ENCODE data around the gene DUSP7.

DUSP7 gene

GRCh38 chr3:52031896-52032295, 24.5 kb downstream of the DUSP7 start:
- H3K4me3 ChIP-seq (ENCODE audit: low read depth, low read length) = no peak overlapping the region
- in situ Hi-C loops (cut with HindIII; ENCODE audit: low sequenced_read_pairs) = no loop called here
- TF ChIP-seq, protein P1, sequence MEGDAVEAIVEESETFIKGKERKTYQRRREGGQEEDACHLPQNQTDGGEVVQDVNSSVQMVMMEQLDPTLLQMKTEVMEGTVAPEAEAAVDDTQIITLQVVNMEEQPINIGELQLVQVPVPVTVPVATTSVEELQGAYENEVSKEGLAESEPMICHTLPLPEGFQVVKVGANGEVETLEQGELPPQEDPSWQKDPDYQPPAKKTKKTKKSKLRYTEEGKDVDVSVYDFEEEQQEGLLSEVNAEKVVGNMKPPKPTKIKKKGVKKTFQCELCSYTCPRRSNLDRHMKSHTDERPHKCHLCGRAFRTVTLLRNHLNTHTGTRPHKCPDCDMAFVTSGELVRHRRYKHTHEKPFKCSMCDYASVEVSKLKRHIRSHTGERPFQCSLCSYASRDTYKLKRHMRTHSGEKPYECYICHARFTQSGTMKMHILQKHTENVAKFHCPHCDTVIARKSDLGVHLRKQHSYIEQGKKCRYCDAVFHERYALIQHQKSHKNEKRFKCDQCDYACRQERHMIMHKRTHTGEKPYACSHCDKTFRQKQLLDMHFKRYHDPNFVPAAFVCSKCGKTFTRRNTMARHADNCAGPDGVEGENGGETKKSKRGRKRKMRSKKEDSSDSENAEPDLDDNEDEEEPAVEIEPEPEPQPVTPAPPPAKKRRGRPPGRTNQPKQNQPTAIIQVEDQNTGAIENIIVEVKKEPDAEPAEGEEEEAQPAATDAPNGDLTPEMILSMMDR (IDR thresholded peaks at IDR 0.05; ENCODE audit: low read depth, low read length) = no peak
- no peak for DNase-seq (ENCODE audit: low read depth, low spot score)

- H3K4me3 ChIP-seq (ENCODE audit: low read depth, low read length) = no peak overlapping the region
- TF ChIP-seq, protein P1 (IDR thresholded peaks at IDR 0.05; ENCODE audit: low read depth, low read length) = no peak
- in situ Hi-C loops (cut with HindIII; ENCODE audit: low sequenced_read_pairs) = no loop called here
- DNase-seq (ENCODE audit: low read depth, low spot score) = no peak
Observed at GRCh38 chr3:52030714-52031310, 25.6 kb downstream of the DUSP7 start.

DNA sequence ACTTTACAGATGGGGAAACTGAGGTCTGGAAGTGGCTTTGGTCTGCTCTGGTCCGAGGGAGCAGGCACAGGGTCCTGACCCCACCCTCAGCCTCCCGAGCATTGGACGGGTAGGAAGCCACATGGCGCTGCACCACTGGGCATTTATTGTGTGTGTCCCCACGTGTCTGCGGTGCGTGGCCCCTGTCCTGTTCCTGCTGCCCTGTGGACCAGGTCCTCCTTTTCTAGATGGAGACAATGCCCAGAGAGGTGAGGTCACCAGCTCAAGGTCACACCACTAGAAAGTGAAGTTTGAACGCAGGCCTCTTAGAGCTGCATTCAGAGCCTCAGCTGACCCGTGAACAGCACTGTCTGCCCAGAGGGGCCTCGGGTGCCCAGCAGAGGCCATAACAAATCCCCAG, 26.8 kb downstream of the DUSP7 start:
- DNase-seq (ENCODE audit: low read depth, low spot score) = no peak
- TF ChIP-seq, protein P1 (IDR thresholded peaks at IDR 0.05; ENCODE audit: low read depth, low read length) = no peak
- in situ Hi-C loops (cut with HindIII; ENCODE audit: low sequenced_read_pairs) = no loop called here
- no peak overlapping the region for H3K4me3 ChIP-seq (ENCODE audit: low read depth, low read length)

DNA sequence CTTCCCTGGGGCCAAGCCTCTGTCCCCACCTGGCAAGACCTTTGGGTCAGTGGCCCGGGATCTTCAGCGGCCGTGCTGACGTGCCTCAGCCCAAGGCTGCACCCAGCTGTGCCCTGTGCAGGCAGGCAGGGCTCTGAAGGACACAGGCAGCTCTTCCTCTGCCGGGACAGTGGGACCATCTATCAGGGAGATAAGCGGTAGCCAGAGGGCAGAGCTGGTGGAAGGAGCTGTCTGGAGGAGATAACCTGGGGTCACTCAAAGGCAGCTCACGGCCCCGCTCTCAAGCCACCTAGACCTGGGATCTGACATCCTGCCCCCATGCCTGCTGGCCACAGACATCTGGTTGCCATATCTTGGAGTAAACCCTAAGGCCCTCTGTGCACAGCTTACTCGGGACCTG, 27.3 kb downstream of the DUSP7 start:
- in situ Hi-C loops (cut with HindIII; ENCODE audit: low sequenced_read_pairs) = no loop called here
- no peak for DNase-seq (ENCODE audit: low read depth, low spot score)
- TF ChIP-seq, protein P1 (IDR thresholded peaks at IDR 0.05; ENCODE audit: low read depth, low read length) = no peak
- no peak overlapping the region for H3K4me3 ChIP-seq (ENCODE audit: low read depth, low read length)

- H3K4me3 ChIP-seq (ENCODE audit: low read depth, low read length) = no peak overlapping the region
- TF ChIP-seq, protein P1 (IDR thresholded peaks at IDR 0.05; ENCODE audit: low read depth, low read length) = no peak
- no peak for DNase-seq (ENCODE audit: low read depth, low spot score)
- in situ Hi-C loops (cut with HindIII; ENCODE audit: low sequenced_read_pairs) = no loop called here
Observed at GRCh38 chr3:52028572-52028971, 27.8 kb downstream of the DUSP7 start.

GRCh38 chr3:52026041-52026440, 30.3 kb downstream of the DUSP7 start:
- TF ChIP-seq, protein P1 (IDR thresholded peaks at IDR 0.05; ENCODE audit: low read depth, low read length) = no peak
- no peak overlapping the region for H3K4me3 ChIP-seq (ENCODE audit: low read depth, low read length)
- no peak for DNase-seq (ENCODE audit: low read depth, low spot score)
- in situ Hi-C loops (cut with HindIII; ENCODE audit: low sequenced_read_pairs) = no loop called here

DNA sequence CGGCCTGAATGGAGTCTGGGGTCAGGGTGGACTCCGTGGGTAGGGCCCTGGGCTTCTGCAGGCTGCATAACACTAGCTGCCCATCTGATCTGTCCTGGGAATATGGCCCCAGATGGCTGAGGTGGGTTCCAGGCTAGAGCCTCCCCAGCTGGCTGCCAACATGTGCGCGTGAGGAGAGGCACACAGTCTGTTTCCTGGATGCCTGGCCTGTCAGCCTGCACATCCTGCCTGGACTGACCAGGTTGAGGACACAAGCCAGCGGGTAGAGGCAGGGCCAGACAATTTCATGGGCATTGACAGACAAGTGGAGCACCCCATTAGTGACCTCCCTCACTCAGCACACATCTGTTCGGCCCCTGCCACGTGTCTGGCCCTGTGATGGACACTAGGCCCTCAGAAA, 30.9 kb downstream of the DUSP7 start:
- in situ Hi-C loops (cut with HindIII; ENCODE audit: low sequenced_read_pairs) = no loop called here
- TF ChIP-seq, protein P1 (IDR thresholded peaks at IDR 0.05; ENCODE audit: low read depth, low read length) = no peak
- no peak overlapping the region for H3K4me3 ChIP-seq (ENCODE audit: low read depth, low read length)
- no peak for DNase-seq (ENCODE audit: low read depth, low spot score)
